ENCODE results near the gene ZNF571. TPM values are rescaled to one million over a fixed set of nuclear protein-coding genes. Genes with fewer than 3 reads are reported as not detected.
A peak's percentile ranks its signal among the peaks of the same experiment; 100 is the strongest.

ZNF571 gene
- 1.9 TPM for polyA plus RNA-seq (2013, experiment 1 of 2)
- 1.6 TPM for polyA plus RNA-seq (2013, experiment 2 of 2)

- DNase-seq, result peak; percentile 99
- Histone ChIP-seq H3K36me3 (ENCODE audit: control insufficient read depth, insufficient read depth, low read length) (no peaks in the 10 kb centered on the region), H2BK15ac (replicated peaks; ENCODE audit: low read depth) (no peak within 1 kb of the TSS), H3K79me2 (ENCODE audit: control insufficient read depth, insufficient read depth, low read length) (no peaks in the 10 kb centered on the region), H2BK5ac (ENCODE audit: low read length) (peak within 1 kb of the TSS; percentile 3), H2BK120ac (ENCODE audit: low read depth, low read length) (no peak within 1 kb of the TSS), H3K4me3 (ENCODE audit: low read length) (peak within 1 kb of the TSS; percentile 53), H3K23ac (ENCODE audit: low read length) (peak within 1 kb of the TSS; percentile 80), H3K18ac (ENCODE audit: low read length) (peak within 1 kb of the TSS; percentile 55), H3K56ac (ENCODE audit: low read length) (peak within 1 kb of the TSS; percentile 96), H3K27me3 (ENCODE audit: insufficient read depth, low read length, poor library complexity) (no peaks in the 10 kb centered on the region), H3K4me1 (ENCODE audit: control insufficient read depth, low read depth, low read length) (no peaks in the 10 kb centered on the region), H3K4ac (ENCODE audit: low read depth, low read length) (no peak within 1 kb of the TSS), H3K27ac (ENCODE audit: low read depth, low read length) (peak within 1 kb of the TSS; percentile 69), H3K4me2 (ENCODE audit: low read length) (peak within 1 kb of the TSS; percentile 45), H3K79me1 (ENCODE audit: low read length) (peaks cover 2% of the 10 kb centered on the region), H2AK5ac (ENCODE audit: low read length) (no peak within 1 kb of the TSS), H4K5ac (ENCODE audit: low read length) (no peak within 1 kb of the TSS), H4K8ac (ENCODE audit: low read depth, low read length) (no peak within 1 kb of the TSS), H3K9ac (ENCODE audit: low read length) (peak within 1 kb of the TSS; percentile 74)
- WGBS (ENCODE audit: extremely low coverage, insufficient coverage, low lambda C conversion rate), result no CpG with 5 or more reads among the region's 53 CpGs
These were observed at the start of gene ZNF571, which contains the start of gene ZNF540 for GRCh38 chr19:37594304-37594981. Gene ZNF571, minus strand, starts transcription at chr19:37594792. Its CDS starts 8,116 bp downstream, at chr19:37586676. Gene ZNF540, plus strand, starts transcription at chr19:37594876. Its CDS starts 3,572 bp downstream, at chr19:37598448.

DNA sequence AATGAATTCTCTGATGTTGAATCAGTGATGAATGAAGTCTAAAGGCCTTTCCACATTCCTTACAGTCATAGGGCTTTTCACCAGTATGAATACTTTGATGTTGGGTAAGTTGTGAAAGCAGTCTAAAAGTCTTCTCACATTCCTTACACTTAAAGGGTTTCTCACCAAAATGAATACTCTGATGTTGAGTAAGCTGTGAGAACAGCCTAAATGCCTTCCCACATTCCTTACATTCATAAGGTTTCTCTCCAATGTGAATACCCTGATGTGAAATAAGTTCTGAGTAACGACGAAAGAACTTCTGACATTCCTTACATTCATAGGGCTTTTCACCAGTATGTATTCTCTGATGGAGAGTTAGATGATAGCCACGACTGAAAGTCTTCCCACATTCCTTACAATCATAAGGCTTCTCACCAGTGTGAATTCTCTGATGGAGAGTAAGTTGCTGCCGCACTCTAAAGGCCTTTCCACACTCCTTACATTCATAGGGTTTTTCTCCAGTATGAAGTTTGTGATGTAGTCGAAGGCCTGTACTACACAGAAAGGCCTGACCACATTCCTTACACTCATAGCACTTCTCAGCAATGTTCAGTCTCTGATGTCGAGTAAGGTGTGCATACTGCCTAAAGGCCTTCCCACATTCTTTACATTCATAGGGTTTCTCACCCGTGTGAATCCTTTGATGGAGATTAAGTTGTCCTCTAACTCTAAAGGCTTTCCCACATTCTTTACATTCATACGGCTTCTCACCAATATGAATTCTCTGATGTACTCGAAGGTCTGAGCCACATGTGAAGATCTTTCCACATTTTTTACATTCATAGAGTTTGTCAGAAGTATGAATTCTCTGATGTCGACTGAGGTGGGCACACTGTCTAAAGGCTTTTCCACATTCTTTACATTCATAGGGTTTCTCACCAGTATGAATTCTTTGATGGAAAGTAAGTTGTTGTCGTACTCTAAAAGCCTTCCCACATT, 40.8 kb upstream of the ZNF571 start:
- peaks cover 4% of the 10 kb centered on the region for H3K36me3 ChIP-seq (ENCODE audit: control insufficient read depth, insufficient read depth, low read length)

GRCh38 chr19:37594982-37595382, 390 bp upstream of the ZNF571 start:
- Histone ChIP-seq H4K8ac (ENCODE audit: low read depth, low read length) (no peak overlapping the region), H3K56ac (ENCODE audit: low read length) (peak overlapping the region; percentile 86), H3K18ac (ENCODE audit: low read length) (no peak overlapping the region), H3K79me1 (ENCODE audit: low read length) (peaks cover 2% of the 10 kb centered on the region), H3K27ac (ENCODE audit: low read depth, low read length) (no peak overlapping the region), H3K4ac (ENCODE audit: low read depth, low read length) (no peak overlapping the region), H2BK120ac (ENCODE audit: low read depth, low read length) (no peak overlapping the region), H3K27me3 (ENCODE audit: insufficient read depth, low read length, poor library complexity) (no peaks in the 10 kb centered on the region), H4K5ac (ENCODE audit: low read length) (no peak overlapping the region), H3K23ac (ENCODE audit: low read length) (peak overlapping the region; percentile 80), H3K4me3 (ENCODE audit: low read length) (peak overlapping the region; percentile 18), H2BK5ac (ENCODE audit: low read length) (no peak overlapping the region), H2AK5ac (ENCODE audit: low read length) (no peak overlapping the region), H3K9ac (ENCODE audit: low read length) (peak overlapping the region; percentile 30), H3K4me1 (ENCODE audit: control insufficient read depth, low read depth, low read length) (no peaks in the 10 kb centered on the region), H3K79me2 (ENCODE audit: control insufficient read depth, insufficient read depth, low read length) (no peaks in the 10 kb centered on the region), H2BK15ac (replicated peaks; ENCODE audit: low read depth) (no peak overlapping the region), H3K36me3 (ENCODE audit: control insufficient read depth, insufficient read depth, low read length) (no peaks in the 10 kb centered on the region), H3K4me2 (ENCODE audit: low read length) (peak overlapping the region; percentile 45)
- DNase-seq, result no peak
- WGBS (ENCODE audit: extremely low coverage, insufficient coverage, low lambda C conversion rate), result no CpG with 5 or more reads among the region's 20 CpGs

More for the DNA sequence above, 40.8 kb upstream of the ZNF571 start:
- Histone ChIP-seq H2BK15ac (replicated peaks; ENCODE audit: low read depth) (no peak overlapping the region), H3K27ac (ENCODE audit: low read depth, low read length) (no peak overlapping the region), H4K5ac (ENCODE audit: low read length) (no peak overlapping the region), H3K4me2 (ENCODE audit: low read length) (no peak overlapping the region), H2BK120ac (ENCODE audit: low read depth, low read length) (no peak overlapping the region), H2AK5ac (ENCODE audit: low read length) (no peak overlapping the region), H4K8ac (ENCODE audit: low read depth, low read length) (no peak overlapping the region), H2BK5ac (ENCODE audit: low read length) (no peak overlapping the region), H3K27me3 (ENCODE audit: insufficient read depth, low read length, poor library complexity) (no peaks in the 10 kb centered on the region), H3K9ac (ENCODE audit: low read length) (no peak overlapping the region), H3K18ac (ENCODE audit: low read length) (no peak overlapping the region), H3K4ac (ENCODE audit: low read depth, low read length) (no peak overlapping the region), H3K56ac (ENCODE audit: low read length) (no peak overlapping the region), H3K79me2 (ENCODE audit: control insufficient read depth, insufficient read depth, low read length) (no peaks in the 10 kb centered on the region), H3K23ac (ENCODE audit: low read length) (no peak overlapping the region), H3K79me1 (ENCODE audit: low read length) (no peaks in the 10 kb centered on the region), H3K4me1 (ENCODE audit: control insufficient read depth, low read depth, low read length) (no peaks in the 10 kb centered on the region), H3K4me3 (ENCODE audit: low read length) (peak overlapping the region; percentile 40)
- no CpG with 5 or more reads among the region's 11 CpGs for WGBS (ENCODE audit: extremely low coverage, insufficient coverage, low lambda C conversion rate)
- DNase-seq, result peak; percentile 56

- Histone ChIP-seq H2BK5ac (ENCODE audit: low read length) (no peak overlapping the region), H3K27ac (ENCODE audit: low read depth, low read length) (peak overlapping the region; percentile 69), H3K18ac (ENCODE audit: low read length) (no peak overlapping the region), H3K4me2 (ENCODE audit: low read length) (peak overlapping the region; percentile 23), H3K9ac (ENCODE audit: low read length) (peak overlapping the region; percentile 74), H2BK120ac (ENCODE audit: low read depth, low read length) (no peak overlapping the region), H3K36me3 (ENCODE audit: control insufficient read depth, insufficient read depth, low read length) (no peaks in the 10 kb centered on the region), H4K5ac (ENCODE audit: low read length) (no peak overlapping the region), H3K4me1 (ENCODE audit: control insufficient read depth, low read depth, low read length) (no peaks in the 10 kb centered on the region), H3K4me3 (ENCODE audit: low read length) (peak overlapping the region; percentile 53), H3K79me1 (ENCODE audit: low read length) (peaks cover 2% of the 10 kb centered on the region), H2AK5ac (ENCODE audit: low read length) (no peak overlapping the region), H3K79me2 (ENCODE audit: control insufficient read depth, insufficient read depth, low read length) (no peaks in the 10 kb centered on the region), H3K27me3 (ENCODE audit: insufficient read depth, low read length, poor library complexity) (no peaks in the 10 kb centered on the region), H3K4ac (ENCODE audit: low read depth, low read length) (no peak overlapping the region), H2BK15ac (replicated peaks; ENCODE audit: low read depth) (no peak overlapping the region), H3K23ac (ENCODE audit: low read length) (no peak overlapping the region), H4K8ac (ENCODE audit: low read depth, low read length) (no peak overlapping the region), H3K56ac (ENCODE audit: low read length) (peak overlapping the region; percentile 96)
- DNase-seq, result no peak
- WGBS (ENCODE audit: extremely low coverage, insufficient coverage, low lambda C conversion rate), result no CpG with 5 or more reads among the region's 9 CpGs
These were observed 642 bp downstream of the ZNF571 start for GRCh38 chr19:37593996-37594303.

GRCh38 chr19:37583340-37583739, 11.3 kb downstream of the ZNF571 start:
- Histone ChIP-seq H3K56ac (ENCODE audit: low read length) (no peak overlapping the region), H3K4me1 (ENCODE audit: control insufficient read depth, low read depth, low read length) (no peaks in the 10 kb centered on the region), H3K79me2 (ENCODE audit: control insufficient read depth, insufficient read depth, low read length) (no peaks in the 10 kb centered on the region), H4K8ac (ENCODE audit: low read depth, low read length) (no peak overlapping the region), H3K4me2 (ENCODE audit: low read length) (no peak overlapping the region), H4K5ac (ENCODE audit: low read length) (no peak overlapping the region), H3K4ac (ENCODE audit: low read depth, low read length) (no peak overlapping the region), H2BK120ac (ENCODE audit: low read depth, low read length) (no peak overlapping the region), H3K9ac (ENCODE audit: low read length) (no peak overlapping the region), H2BK15ac (replicated peaks; ENCODE audit: low read depth) (no peak overlapping the region), H2AK5ac (ENCODE audit: low read length) (no peak overlapping the region), H3K36me3 (ENCODE audit: control insufficient read depth, insufficient read depth, low read length) (no peaks in the 10 kb centered on the region), H3K27me3 (ENCODE audit: insufficient read depth, low read length, poor library complexity) (no peaks in the 10 kb centered on the region), H3K18ac (ENCODE audit: low read length) (no peak overlapping the region), H3K27ac (ENCODE audit: low read depth, low read length) (no peak overlapping the region), H3K79me1 (ENCODE audit: low read length) (no peaks in the 10 kb centered on the region), H3K4me3 (ENCODE audit: low read length) (no peak overlapping the region), H3K23ac (ENCODE audit: low read length) (no peak overlapping the region), H2BK5ac (ENCODE audit: low read length) (no peak overlapping the region)
- no CpG with 5 or more reads among the region's 2 CpGs for WGBS (ENCODE audit: extremely low coverage, insufficient coverage, low lambda C conversion rate)
- peak; percentile 22 for DNase-seq
